K562 (cell line): ENCODE data around the gene SPATS2L. TPM values are rescaled to one million over a fixed set of nuclear protein-coding genes. Genes with fewer than 3 reads are reported as not detected.
A peak's percentile ranks its signal among the peaks of the same experiment; 100 is the strongest.

Experiments
- ATAC-seq: fragments of 200-7000 bp; cut with Tn5 transposase; 3 replicates; pipeline ENCODE4 v1.9.1; 2020; ENCODE audit warnings: moderate library complexity
- BruUV-seq: library from RNA; stranded (reverse); fragments of 400-500 nt; replicated peaks from 2 replicates; lab custom pipeline; 2021; lab: Mats Ljungman, UMichigan
- CTCF ChIA-PET: fragments of 300-600 bp; formaldehyde crosslinking; extraction: SDS; loops from one replicate; lab custom pipeline; 2021; ENCODE audit warnings: low intra/inter-chr PET ratio; lab: Yijun Ruan, JAX
- POLR2A ChIA-PET: fragments of 300-600, 350-650 bp; sonication (Branson Sonifier 250); formaldehyde crosslinking; extraction: SDS; loops from one replicate; lab custom pipeline; 2021; ENCODE audit warnings: antibody characterized with exemption, inconsistent platforms; lab: Yijun Ruan, JAX
- DNase-seq, 4 experiments: peaks; one replicate each; pipeline versions ENCODE4 v3.0.0 to v3.0.0-alpha.2; 2011 to 2018; ENCODE audit warnings: low spot score in 3 of 4, mixed read lengths in 3 of 4; ENCODE audit errors: extremely low read depth in 1 of 4
- FAIRE-seq: peaks from 2 replicates; lab custom pipeline; 2011; peaks lifted over from hg19 to GRCh38; lab: Jason Lieb, UNC
- H2AFZ ChIP-seq: 2 replicates; pipeline ENCODE4 v1.6.0; 2011; ENCODE audit warnings: low read depth, low read length, control low read depth, inconsistent platforms
- H3K27ac ChIP-seq: fragments of 200-600 bp; 3 replicates; pipeline ENCODE4 v1.8.0; 2011; ENCODE audit warnings: low read depth, mild to moderate bottlenecking, control low read depth, inconsistent platforms, low read length, moderate library complexity, mixed read lengths; ENCODE audit errors: extremely low read depth
- H3K27me3 ChIP-seq, 2 experiments: fragments of 300-600 bp in 1 of 2; 2 replicates in 1 of 2; 3 replicates in 1 of 2; pipeline versions ENCODE4 v1.6.0 to v1.8.0; 2011; ENCODE audit warnings: inconsistent platforms in 2 of 2, low read length in 2 of 2, mild to moderate bottlenecking in 1 of 2, mixed read lengths in 1 of 2, moderate library complexity in 1 of 2; ENCODE audit not compliant: control insufficient read depth in 2 of 2, insufficient read depth in 2 of 2
- H3K36me3 ChIP-seq: fragments of 300-600 bp; 3 replicates; pipeline ENCODE4 v1.8.0; 2011; ENCODE audit warnings: mild to moderate bottlenecking, low read length, inconsistent platforms; ENCODE audit not compliant: control insufficient read depth, insufficient read depth
- H3K4me1 ChIP-seq, 2 experiments: fragments of 200-600 bp in 1 of 2; replicated peaks in 1 of 2; 2 replicates in 1 of 2; 3 replicates in 1 of 2; pipeline versions ENCODE4 v1.5.1 to v1.8.0; 2011; ENCODE audit warnings: inconsistent platforms in 2 of 2, low read length in 2 of 2, mild to moderate bottlenecking in 1 of 2, mixed read lengths in 1 of 2, moderate library complexity in 1 of 2; ENCODE audit not compliant: control insufficient read depth in 2 of 2, insufficient read depth in 2 of 2
- H3K4me2 ChIP-seq: 2 replicates; pipeline ENCODE4 v1.6.1; 2011; ENCODE audit warnings: low read length, control low read depth, inconsistent platforms, mixed read lengths; ENCODE audit not compliant: insufficient read depth
- H3K4me3 ChIP-seq: fragments of 200-600 bp; sonication (generic), shearing (Covaris generic); 2 replicates; pipeline ENCODE4 v1.5.1; 2016; ENCODE audit warnings: control low read depth, inconsistent platforms
- H3K79me2 ChIP-seq: fragments of 200-600 bp; 3 replicates; pipeline ENCODE4 v1.8.0; 2011; ENCODE audit warnings: low read length, inconsistent platforms; ENCODE audit not compliant: control insufficient read depth, insufficient read depth
- H3K9ac ChIP-seq, 2 experiments: 2 replicates each; pipeline versions ENCODE4 v1.6.0 to v1.6.1; 2011; ENCODE audit warnings: low read depth in 2 of 2, low read length in 2 of 2, control low read depth in 1 of 2, inconsistent platforms in 1 of 2, mild to moderate bottlenecking in 1 of 2, mixed read lengths in 1 of 2; ENCODE audit not compliant: insufficient read depth in 1 of 2
- H3K9me1 ChIP-seq: one replicate; pipeline ENCODE4 v1.6.0; 2011; ENCODE audit warnings: inconsistent platforms, mild to moderate bottlenecking, low read length, moderate library complexity; ENCODE audit not compliant: control insufficient read depth, insufficient read depth
- H3K9me3 ChIP-seq: replicated peaks from 2 replicates; pipeline ENCODE4 v1.5.1; 2011; ENCODE audit warnings: low read depth, low read length, inconsistent platforms; ENCODE audit not compliant: control insufficient read depth, insufficient read depth
- H4K20me1 ChIP-seq: replicated peaks from 2 replicates; pipeline ENCODE4 v1.6.1; 2011; ENCODE audit warnings: low read length, inconsistent platforms, mixed read lengths; ENCODE audit not compliant: control insufficient read depth, insufficient read depth
- BHLHE40 ChIP-seq: IDR thresholded peaks from 2 replicates; pipeline ENCODE4 v1.6.1; 2011; ENCODE audit warnings: low read length, improper control_type of control experiment
- CBX1 ChIP-seq: sonication (generic); IDR thresholded peaks from 2 replicates; pipeline ENCODE4 v1.6.1; 2016; ENCODE audit warnings: antibody characterized with exemption, low read depth, mild to moderate bottlenecking
- CTBP1 ChIP-seq: fragments of 450-650 bp; IDR thresholded peaks from 2 replicates; pipeline ENCODE4 v1.6.1; 2016; ENCODE audit warnings: borderline replicate concordance
- ESRRA ChIP-seq: fragments of 450-650 bp; IDR thresholded peaks from 2 replicates; pipeline ENCODE4 v1.6.1; 2014; ENCODE audit warnings: low read depth, mild to moderate bottlenecking, moderate library complexity, borderline replicate concordance
- NR2C2 ChIP-seq, 2 experiments: fragments of 200-800 bp in 1 of 2; sonication (Bioruptor generic) in 1 of 2; sonication (generic) in 1 of 2; formaldehyde crosslinking in 1 of 2; IDR thresholded peaks; 2 replicates each; pipeline versions ENCODE4 v1.6.1 to v1.8.0; 2016 to 2022; ENCODE audit warnings: mild to moderate bottlenecking in 1 of 2, missing compliant biosample characterization in 1 of 2, missing genetic modification characterization in 1 of 2, missing genetic modification reagents in 1 of 2
- RFX1 ChIP-seq: fragments of 450-650 bp; IDR thresholded peaks from 2 replicates; pipeline ENCODE4 v1.6.1; 2016; ENCODE audit warnings: mild to moderate bottlenecking, moderate library complexity
- ZFX ChIP-seq: sonication (generic); formaldehyde crosslinking; IDR thresholded peaks from 2 replicates; pipeline ENCODE4 v1.8.0; 2022; ENCODE audit warnings: mild to moderate bottlenecking, missing genetic modification reagents, moderate library complexity
- WGBS: fragments of 100-300 bp; shearing (Covaris generic); methylation state at CpG from one replicate; pipeline ENCODE4 v1.1.6; 2016; ENCODE audit warnings: low coverage, mixed read lengths; ENCODE audit not compliant: insufficient coverage; ENCODE audit errors: missing lambda C conversion rate; 5-methylcytosine and 5-hydroxymethylcytosine counted together
- in situ Hi-C: fragments of 300-500 bp; cut with MboI; formaldehyde crosslinking; loops from 4 replicates; pipeline ENCODE4 v1.15.0; 2018; ENCODE audit warnings: inconsistent platforms, mixed read lengths
- intact Hi-C: fragments of 100-400 bp; cut with micrococcal nuclease; formaldehyde crosslinking; loops from 2 replicates; pipeline ENCODE4 v1.14.2; 2022
- polyA plus RNA-seq, 8 experiments: library from polyadenylated mRNA; depleted of rRNA in 4 of 8; stranded (reverse) in 5 of 8; unstranded in 3 of 8; fragments of >200 nt; fragmentation: Nextera tagmentation in 2 of 8; fragmentation: Illumina TruSeq in 1 of 8; extraction: Ambion mirVana in 2 of 8; extraction: Trizol in 1 of 8; gene quantifications; 2 replicates each; pipeline versions ENCODE4 v1.2.1 to v1.2.3, GENCODE V29; 2011 to 2014; ENCODE audit warnings: inconsistent platforms in 1 of 8, missing spikeins in 1 of 8
- total RNA-seq, 7 experiments: library from RNA; depleted of rRNA in 6 of 7; stranded (reverse); fragments of >200 nt in 6 of 7; fragmentation: Illumina TruSeq in 2 of 7; extraction: Trizol in 2 of 7; gene quantifications; 2 replicates each; pipeline versions ENCODE4 v1.2.1 to v1.2.3, GENCODE V29; 2011 to 2021; ENCODE audit warnings: low replicate concordance in 1 of 7
- TF ChIP-seq, protein P1 (sequence below): fragments of 200-800 bp; sonication (Bioruptor generic); IDR thresholded peaks from 2 replicates; pipeline ENCODE4 v1.6.1; 2017; ENCODE audit warnings: missing genetic modification characterization, missing compliant biosample characterization
- TF ChIP-seq, protein P2 (sequence below): sonication (generic); formaldehyde crosslinking; IDR thresholded peaks from 2 replicates; pipeline ENCODE4 v1.8.1; 2022; ENCODE audit warnings: missing genetic modification reagents
- TF ChIP-seq, protein P3 (sequence below): fragments of 450-650 bp; IDR thresholded peaks from 2 replicates; pipeline ENCODE4 v1.6.1; 2017; ENCODE audit warnings: antibody characterized with exemption, mild to moderate bottlenecking

Gene SPATS2L
- total and polyA plus RNA-seq, 9 of the 15 experiments (the other 6 are each of a cell fraction or from before 2014, with no cell fraction given): 11.3 to 41.5 (median 24.9) TPM

DNA sequence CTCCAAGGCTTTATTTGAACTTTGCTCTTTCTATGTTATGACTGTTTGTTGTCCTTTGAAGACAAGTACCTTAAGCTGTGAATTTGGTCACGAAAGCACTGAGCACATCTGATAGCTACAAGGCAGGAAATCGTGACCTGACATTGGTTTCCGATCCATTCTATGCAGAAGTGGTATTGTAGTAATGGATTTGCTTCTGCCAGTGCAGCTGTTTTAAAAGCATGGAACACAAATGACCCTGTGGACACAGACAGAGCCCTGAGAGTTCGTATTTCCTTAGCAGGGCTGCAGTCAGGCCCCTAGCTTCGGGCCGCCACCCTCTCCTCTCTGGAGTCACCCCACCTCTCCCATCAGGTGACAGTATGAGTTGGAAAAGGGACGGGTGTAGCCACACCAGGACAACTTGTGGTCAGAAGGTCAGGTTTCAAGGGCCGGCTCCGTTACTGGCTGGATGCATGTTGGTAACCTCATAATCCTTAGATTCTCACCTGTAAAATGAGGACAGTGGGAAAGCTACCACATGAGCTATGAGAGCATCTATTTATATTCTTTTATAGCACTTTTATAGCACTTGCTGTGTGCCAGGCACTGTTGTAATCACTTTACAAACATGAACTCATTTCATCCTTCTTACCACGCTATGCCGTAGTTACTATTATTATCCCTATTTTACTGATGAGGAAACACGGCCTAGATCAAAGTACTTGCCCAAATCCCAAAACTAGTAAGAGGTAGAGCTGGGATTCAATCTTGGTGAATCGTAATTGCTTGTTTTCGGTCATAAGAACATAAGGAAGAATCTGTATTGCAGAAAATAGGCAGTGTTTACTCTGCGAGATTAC lies 70.2 kb downstream of the SPATS2L start:
- H4K20me1 ChIP-seq: no peaks in the 10 kb centered on the region
- TF ChIP-seq CTBP1 (peak; percentile 17; the same call in 1 of the 2 replicates), RFX1 (no peak), BHLHE40 (0 out of 2 replicates have a peak, but pooled peaks have one; percentile 10), ESRRA (peak; percentile 51; the same call in 1 of the 2 replicates), CBX1 (no peak), NR2C2 (CRISPR knock-in tag; IDR thresholded peaks at IDR 0.05) (no peak), NR2C2 (tag; IDR thresholded peaks at IDR 0.05) (0 out of 2 replicates have a peak, but pooled peaks have one; percentile 21), ZFX (peak; percentile 59)
- TF ChIP-seq, protein P1, sequence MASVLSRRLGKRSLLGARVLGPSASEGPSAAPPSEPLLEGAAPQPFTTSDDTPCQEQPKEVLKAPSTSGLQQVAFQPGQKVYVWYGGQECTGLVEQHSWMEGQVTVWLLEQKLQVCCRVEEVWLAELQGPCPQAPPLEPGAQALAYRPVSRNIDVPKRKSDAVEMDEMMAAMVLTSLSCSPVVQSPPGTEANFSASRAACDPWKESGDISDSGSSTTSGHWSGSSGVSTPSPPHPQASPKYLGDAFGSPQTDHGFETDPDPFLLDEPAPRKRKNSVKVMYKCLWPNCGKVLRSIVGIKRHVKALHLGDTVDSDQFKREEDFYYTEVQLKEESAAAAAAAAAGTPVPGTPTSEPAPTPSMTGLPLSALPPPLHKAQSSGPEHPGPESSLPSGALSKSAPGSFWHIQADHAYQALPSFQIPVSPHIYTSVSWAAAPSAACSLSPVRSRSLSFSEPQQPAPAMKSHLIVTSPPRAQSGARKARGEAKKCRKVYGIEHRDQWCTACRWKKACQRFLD (CRISPR knock-in tag): 0 out of 2 replicates have a peak, but pooled peaks have one; percentile 25
- TF ChIP-seq, protein P2, sequence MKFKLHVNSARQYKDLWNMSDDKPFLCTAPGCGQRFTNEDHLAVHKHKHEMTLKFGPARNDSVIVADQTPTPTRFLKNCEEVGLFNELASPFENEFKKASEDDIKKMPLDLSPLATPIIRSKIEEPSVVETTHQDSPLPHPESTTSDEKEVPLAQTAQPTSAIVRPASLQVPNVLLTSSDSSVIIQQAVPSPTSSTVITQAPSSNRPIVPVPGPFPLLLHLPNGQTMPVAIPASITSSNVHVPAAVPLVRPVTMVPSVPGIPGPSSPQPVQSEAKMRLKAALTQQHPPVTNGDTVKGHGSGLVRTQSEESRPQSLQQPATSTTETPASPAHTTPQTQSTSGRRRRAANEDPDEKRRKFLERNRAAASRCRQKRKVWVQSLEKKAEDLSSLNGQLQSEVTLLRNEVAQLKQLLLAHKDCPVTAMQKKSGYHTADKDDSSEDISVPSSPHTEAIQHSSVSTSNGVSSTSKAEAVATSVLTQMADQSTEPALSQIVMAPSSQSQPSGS (CRISPR knock-in tag): no peak
- TF ChIP-seq, protein P3, sequence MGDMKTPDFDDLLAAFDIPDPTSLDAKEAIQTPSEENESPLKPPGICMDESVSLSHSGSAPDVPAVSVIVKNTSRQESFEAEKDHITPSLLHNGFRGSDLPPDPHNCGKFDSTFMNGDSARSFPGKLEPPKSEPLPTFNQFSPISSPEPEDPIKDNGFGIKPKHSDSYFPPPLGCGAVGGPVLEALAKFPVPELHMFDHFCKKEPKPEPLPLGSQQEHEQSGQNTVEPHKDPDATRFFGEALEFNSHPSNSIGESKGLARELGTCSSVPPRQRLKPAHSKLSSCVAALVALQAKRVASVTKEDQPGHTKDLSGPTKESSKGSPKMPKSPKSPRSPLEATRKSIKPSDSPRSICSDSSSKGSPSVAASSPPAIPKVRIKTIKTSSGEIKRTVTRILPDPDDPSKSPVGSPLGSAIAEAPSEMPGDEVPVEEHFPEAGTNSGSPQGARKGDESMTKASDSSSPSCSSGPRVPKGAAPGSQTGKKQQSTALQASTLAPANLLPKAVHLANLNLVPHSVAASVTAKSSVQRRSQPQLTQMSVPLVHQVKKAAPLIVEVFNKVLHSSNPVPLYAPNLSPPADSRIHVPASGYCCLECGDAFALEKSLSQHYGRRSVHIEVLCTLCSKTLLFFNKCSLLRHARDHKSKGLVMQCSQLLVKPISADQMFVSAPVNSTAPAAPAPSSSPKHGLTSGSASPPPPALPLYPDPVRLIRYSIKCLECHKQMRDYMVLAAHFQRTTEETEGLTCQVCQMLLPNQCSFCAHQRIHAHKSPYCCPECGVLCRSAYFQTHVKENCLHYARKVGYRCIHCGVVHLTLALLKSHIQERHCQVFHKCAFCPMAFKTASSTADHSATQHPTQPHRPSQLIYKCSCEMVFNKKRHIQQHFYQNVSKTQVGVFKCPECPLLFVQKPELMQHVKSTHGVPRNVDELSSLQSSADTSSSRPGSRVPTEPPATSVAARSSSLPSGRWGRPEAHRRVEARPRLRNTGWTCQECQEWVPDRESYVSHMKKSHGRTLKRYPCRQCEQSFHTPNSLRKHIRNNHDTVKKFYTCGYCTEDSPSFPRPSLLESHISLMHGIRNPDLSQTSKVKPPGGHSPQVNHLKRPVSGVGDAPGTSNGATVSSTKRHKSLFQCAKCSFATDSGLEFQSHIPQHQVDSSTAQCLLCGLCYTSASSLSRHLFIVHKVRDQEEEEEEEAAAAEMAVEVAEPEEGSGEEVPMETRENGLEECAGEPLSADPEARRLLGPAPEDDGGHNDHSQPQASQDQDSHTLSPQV: 0 out of 2 replicates have a peak, but pooled peaks have one; percentile 31
- TF ChIP-seq, all 486 proteins: peak for 7
- peak overlapping the region; percentile 68 for H2AFZ ChIP-seq
- intact Hi-C loops: loop anchor here (10.0 kb wide), 1 partner anchor 392 kb away; no protein-coding TSS in a partner anchor
- peaks cover 3% of the 10 kb centered on the region; the same call in 1 of the 3 replicates for H3K79me2 ChIP-seq
- ChIA-PET CTCF (no interaction called here), POLR2A (interaction anchor here (0.6 to 0.9 kb wide), 4 partner anchors 9 to 513 kb away, joined by 3 to 4 read pairs (median 4); no protein-coding TSS in a partner anchor)
- no peaks in the 10 kb centered on the region for H3K9me1 ChIP-seq
- peak overlapping the region; percentile 52; the same call in 2 of the 3 replicates for H3K27ac ChIP-seq
- peak overlapping the region; percentile 63 for H3K4me2 ChIP-seq
- no peaks in the 10 kb centered on the region for H3K36me3 ChIP-seq
- ATAC-seq: peak; percentile 59
- FAIRE-seq: peak; percentile 52
- WGBS: 27% methylated on average over 14 of the region's 15 CpGs
- no TSS peak for BruUV-seq
- H3K27me3 ChIP-seq: no peaks in the 10 kb centered on the region
- in situ Hi-C loops: no loop called here
- H3K9ac ChIP-seq: peak overlapping the region in 1 of 2 experiments; percentile 6; a peak in 3 of 4 replicates
- no peaks in the 10 kb centered on the region for H3K9me3 ChIP-seq
- no peak overlapping the region for H3K4me3 ChIP-seq
- DNase-seq: peak; percentile 21 to 51 (median 28)
- peaks cover 2 to 79% of the 10 kb centered on the region in 2 experiments; a peak in 4 of 5 replicates for H3K4me1 ChIP-seq
